GM12873 (cell line): Measurements from ENCODE around the gene CHST13.

Experiments used
- TF ChIP-seq, protein P1 (sequence below): IDR thresholded peaks from 2 replicates; pipeline ENCODE4 v1.5.1; 2012; ENCODE audit warnings: low read depth, mild to moderate bottlenecking, moderate library complexity, low read length, control low read depth; ENCODE audit not compliant: insufficient read depth; ENCODE audit errors: missing control alignments

Gene CHST13

DNA sequence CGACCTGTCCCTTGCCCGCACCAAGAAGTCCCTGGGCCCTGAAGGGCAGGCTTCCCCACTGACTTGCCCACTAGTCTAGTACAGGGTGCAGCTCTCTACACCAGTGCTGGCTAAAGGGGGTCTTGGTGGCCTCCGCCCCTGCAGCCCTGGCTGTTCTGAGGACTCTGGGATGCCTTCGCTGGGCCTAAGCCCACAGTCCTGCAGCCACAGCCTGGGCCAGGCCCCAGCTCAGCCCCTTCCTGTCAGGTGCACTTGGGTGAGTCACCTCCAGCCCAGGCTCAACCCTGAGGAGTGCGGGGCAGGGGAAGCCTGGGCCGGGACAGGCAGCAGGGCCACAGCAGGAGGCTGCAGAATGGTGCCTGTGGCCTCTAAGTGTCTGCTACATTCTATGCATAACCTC lies 33.8 kb downstream of the CHST13 start:
- TF ChIP-seq, protein P1, sequence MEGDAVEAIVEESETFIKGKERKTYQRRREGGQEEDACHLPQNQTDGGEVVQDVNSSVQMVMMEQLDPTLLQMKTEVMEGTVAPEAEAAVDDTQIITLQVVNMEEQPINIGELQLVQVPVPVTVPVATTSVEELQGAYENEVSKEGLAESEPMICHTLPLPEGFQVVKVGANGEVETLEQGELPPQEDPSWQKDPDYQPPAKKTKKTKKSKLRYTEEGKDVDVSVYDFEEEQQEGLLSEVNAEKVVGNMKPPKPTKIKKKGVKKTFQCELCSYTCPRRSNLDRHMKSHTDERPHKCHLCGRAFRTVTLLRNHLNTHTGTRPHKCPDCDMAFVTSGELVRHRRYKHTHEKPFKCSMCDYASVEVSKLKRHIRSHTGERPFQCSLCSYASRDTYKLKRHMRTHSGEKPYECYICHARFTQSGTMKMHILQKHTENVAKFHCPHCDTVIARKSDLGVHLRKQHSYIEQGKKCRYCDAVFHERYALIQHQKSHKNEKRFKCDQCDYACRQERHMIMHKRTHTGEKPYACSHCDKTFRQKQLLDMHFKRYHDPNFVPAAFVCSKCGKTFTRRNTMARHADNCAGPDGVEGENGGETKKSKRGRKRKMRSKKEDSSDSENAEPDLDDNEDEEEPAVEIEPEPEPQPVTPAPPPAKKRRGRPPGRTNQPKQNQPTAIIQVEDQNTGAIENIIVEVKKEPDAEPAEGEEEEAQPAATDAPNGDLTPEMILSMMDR: no peak

DNA sequence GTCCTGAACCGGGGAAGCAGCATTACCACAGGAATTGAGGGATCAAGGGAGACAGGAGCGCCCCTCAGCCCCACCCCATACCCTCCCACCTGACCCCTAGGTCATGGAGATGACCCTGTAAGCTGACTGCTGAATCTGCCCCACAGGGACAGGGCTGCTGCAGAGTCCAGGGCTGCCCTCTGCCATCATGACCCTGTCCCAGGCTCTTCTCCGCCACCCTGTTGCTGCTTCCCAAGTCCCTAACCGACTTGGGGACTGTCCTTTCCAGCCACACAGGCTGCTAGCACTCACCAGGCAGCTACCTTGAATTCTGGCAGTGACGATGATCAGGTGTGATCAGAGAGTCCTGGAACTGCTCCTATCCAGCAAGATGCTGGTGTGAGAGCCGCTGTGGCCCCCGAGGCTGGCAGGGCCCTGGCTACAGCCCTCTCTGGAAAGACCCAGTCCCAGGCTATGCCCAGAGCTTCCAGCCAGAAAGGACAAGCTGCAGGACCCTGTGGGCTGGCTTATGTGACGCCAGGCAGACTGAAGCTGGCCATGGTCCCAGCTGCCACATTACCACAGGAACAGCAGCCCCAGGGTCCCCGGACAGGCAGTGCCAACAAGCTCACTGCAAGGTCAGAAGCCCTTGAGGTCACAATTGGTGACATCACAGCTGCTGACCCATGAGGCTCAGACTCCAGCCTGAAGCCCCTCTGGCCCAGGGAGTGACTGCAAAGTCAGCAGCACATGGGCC lies 34.5 kb downstream of the CHST13 start, which contains the start of gene C3orf22:
Gene C3orf22, minus strand, starts transcription at position 597 of the 736 bp plus-strand sequence. CDS start 5,542 bp downstream, outside the sequence.
- TF ChIP-seq, protein P1: no peak

DNA sequence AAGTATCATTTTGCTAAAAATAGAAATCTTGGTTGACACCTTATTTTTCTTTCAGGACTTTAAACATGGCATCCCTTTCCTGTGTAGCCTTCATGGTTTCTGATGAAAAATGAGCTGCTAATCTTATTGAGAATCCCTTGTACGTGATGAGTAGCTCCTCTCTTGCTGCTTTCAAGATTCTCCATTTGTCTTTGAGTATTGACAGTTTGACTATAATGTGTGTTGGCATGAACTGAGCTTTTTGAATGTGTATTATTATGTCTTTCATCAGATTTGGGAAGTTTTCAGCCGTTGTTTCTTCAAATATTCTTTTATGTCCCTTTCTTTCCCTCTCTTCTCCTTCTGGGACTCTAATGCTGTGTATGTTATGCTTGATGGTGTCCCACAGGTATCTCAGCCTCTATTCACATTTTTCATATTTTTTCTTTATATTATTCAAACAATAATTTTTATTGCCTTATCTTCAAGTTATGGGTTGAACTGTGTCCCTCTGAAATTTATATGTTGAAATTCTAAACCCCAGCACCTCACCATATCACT lies 38.9 kb downstream of the CHST13 start:
- TF ChIP-seq, protein P1: no peak

DNA sequence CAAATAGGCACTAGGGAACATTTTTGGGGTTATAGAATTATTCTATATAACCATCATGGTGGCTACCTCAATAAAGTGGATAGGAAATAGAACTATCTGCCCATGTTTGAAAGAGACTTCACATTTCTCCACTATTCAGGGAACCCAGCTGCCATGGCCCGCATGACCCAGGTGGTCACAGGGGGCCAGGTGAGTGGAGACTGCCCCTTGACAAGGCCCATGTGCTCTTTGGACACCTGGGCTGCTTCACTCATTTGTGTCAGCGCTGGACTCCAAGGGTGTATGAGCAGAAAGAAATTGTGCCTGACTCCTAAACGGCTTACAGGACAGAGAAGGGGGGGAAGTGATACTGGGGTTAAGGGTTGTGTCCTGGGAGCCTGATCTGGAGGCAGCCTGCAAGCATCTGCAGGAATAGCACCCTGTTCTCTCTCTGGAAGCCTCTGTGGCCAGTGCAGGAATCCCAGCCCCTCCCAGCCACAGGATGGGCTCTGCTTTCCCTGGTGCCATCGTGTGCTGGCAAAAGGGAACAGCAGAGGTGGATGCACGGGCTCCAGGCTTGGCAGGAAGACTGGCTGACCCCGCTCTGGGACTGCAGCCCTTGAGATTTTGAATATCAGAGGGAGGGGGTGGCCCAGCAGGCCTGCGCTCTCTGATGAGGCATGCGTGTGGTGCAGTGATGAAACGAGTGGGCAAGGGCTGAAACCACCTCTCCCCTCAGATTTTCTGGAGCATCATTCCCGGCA lies 43.9 kb downstream of the CHST13 start:
- TF ChIP-seq, protein P1: no peak

DNA sequence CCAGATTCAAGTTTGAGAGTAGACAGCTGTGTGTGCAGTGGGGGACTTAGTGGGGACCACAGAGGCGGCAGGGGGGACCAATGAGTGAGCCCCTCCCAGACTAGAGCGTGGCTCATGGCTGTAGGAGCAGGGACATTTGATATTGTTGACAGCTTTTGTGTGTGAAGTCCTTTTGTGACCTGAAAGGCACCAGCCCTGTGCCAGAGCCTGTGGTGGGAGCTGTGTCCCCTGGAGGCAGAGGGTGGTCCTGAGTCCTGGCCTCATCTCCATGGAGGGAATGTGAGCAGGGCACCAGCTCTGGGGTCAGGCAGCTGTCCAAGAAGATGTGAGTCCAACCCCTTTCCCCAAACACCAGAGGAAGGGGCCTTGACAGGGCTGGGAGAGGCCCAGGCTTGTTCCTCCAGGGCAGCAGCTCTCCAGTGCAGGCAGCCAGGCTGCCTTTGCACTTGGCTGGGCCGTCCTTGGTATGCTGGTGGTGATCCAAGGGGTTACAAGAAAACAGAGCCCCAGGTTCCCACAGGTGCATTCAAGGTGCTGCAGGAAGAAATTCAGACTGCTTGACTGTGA lies 44.9 kb downstream of the CHST13 start:
- TF ChIP-seq, protein P1: no peak

DNA sequence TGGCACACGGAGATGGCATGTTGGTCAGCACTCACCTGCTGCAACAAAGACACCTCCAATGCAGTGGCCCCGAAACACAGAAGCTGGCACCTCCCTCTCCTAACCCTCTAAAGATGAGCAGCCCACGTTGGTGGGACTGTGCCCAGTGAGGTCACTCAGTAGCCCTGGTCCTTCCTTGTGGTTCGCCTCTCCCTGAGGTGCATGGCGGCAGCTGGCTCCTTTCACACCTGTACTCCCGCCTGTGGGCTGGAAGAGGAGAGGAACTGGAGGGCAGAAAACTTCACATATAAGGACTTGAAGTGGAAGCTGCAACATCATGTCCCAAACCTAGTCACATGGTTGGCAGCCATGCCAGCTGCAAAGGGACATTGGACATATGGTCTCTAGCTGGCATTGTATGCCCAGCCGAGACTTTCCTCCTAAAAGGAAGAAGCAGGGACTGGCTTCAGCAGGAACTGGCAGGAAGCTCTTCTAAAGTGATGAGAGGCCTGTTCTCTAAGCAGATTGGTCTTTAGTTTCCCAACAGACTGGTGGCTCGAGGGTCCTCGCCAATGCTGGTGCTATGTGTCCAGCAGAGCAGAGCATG lies 45.5 kb downstream of the CHST13 start:
- TF ChIP-seq, protein P1: no peak

DNA sequence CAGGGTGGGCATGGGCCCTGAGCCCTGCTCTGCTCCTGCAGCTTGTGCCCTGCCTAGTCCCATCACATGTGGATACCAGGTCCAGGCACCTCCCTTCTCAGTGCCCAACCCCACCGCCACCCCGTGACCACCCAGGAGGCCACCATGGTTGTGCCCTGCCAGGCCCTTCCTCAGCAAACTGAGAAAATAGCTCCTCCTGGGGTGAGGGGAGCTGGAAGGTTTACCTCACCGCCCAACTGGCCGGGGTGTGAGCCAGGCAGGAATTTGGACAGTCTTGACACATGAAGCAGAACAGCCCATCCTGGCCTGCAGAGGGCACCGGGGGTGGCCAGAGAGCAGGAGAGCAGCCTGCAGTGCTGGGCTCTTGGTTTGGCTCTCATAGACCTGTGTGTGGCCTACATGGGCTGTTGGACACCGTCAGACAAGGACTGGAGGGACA lies 46.2 kb downstream of the CHST13 start:
- TF ChIP-seq, protein P1: no peak
